HG03175 (cell line): Measurements from ENCODE around the gene CLEC18C.
"Not testable (repeated sequence)": the region's sequence is repeated elsewhere in the genome, so short reads cannot be mapped to it uniquely, and the experiment has no call there.

ENCODE experiments used
- ATAC-seq: cut with Tn5 transposase; IDR thresholded peaks from one replicate; pipeline ENCODE4 v1.9.1; 2021; ENCODE audit warnings: mild to moderate bottlenecking, moderate library complexity; ENCODE audit not compliant: unreplicated experiment

CLEC18C gene

GRCh38 chr16:70158261-70158939, 15.2 kb upstream of the CLEC18C start:
- ATAC-seq, result no peak

DNA sequence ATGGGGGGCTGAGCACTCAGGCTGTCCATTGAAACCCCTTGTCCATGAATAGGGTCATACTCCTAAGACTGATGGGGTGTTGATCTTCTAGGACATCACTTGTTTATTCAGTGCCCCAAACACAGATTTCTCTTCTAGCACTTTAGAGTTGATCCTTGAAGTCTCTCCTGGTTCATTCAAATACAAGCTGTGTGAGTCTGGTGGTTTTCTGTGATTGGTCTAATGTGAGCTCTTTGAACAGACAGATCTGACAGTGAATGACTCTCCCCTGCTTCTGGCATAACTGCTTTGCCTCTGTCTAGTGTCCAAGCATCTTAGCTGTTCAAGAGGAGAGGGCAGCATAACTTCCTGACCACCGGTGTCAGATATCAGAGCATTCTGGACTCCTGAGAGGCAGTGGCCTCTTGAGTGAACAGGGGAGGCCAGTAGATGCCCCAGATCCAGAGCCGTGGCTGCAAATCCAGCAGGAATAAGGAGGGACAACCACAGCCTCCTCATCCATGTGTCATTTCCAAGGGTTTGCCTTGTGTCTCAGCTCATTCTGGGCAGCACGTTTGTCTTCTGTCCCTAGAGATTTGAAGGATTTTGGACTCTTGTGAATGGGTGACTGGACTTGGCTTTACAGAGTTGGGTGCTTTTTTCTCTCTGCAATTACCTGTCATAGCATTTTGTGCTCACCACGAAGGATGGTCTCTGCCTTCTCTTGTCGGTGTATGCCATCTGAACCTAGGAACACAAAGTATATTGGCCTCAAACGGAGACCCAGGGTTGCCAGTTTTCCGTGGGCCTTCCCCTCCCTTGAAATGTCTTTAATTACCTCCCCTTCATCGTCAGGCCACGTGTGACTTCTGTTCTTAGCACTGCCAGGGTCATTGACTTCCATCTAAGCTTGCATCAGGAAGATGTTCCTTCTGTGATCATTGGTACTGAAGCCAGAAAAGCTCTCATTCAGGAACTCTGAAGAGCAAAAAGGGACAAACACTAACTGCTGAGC, 13.9 kb upstream of the CLEC18C start:
- no peak for ATAC-seq

DNA sequence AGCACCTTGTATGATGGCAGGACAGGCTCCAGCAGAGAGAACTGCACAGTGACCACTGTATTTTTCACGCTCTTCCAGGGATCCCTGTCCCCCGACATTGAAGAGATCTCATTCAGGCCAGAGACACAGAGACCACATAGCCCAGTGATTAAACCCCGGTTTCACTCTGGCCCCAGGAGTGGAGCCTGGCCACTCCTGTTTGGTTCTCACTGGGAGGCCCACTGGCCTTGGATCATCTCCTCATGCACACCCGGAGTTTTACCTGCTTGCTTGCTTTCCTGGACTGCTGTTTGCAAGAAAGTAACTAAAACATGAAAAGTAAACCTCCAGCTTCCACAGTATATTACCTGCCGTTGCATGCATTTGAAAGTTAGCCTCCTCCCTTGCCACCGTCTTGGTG, 13.2 kb upstream of the CLEC18C start:
- no peak for ATAC-seq

DNA sequence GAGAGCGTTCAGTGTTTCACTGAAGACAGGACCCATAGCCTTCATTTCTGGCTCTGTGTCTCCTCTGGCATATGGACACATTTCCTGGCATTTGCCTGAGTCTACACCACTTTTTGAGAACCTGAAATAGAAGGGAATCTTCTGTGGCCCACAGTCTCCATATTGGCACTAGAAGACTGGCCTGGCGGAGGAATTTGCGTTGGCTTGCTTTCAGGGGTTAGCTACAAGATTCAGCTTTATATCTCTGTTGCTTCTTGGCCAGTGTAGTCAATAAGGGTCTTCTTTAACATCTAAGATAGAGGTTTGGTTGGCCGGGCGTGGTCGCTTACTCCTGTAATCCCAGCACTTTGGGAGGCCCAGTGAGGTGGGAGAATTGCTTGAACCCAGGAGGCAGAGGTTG, 12.8 kb upstream of the CLEC18C start:
- ATAC-seq, result no peak

DNA sequence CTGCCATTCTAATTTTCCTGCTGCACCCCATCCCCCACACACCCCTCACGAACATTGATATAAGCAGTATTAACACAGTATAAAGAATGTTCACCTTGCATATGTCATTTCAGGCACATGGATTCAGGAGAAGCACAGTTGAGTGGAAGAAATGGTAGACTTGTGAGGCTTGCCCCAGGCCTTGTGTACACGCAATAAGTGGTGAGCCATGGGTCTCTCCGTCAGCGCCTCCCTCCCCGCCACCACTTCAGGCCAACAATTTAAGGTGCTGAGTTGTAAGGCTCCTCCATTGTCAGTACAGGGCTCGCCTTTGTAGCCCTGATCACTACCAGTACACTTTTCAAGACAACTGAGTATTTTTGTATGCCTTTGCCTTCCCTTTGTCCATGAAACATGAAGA, 12.2 kb upstream of the CLEC18C start:
- no peak for ATAC-seq

DNA sequence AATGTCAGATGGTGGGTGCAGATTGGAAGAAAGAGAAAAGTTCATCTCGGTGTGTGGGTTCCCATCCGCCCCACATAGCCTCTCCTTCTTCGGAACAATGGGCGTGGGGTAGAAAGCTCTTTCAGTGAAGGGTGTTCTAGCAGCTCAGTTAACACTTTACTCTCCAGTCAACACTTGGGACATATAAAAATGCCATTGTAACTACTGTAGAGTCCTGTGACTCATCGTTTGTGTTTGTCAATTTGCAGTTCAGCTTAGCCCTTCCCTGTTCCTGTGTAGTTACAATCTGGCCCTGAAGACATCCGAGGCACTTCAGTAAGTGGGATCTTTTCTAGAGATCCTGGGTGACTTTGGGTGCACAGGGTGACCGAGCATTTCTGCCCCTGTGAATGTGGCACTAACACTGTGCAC, 11.5 kb upstream of the CLEC18C start:
- ATAC-seq, result no peak

- no peak for ATAC-seq
Observed at GRCh38 chr16:70163596-70163995, 10.0 kb upstream of the CLEC18C start.

GRCh38 chr16:70166688-70167087, 6.9 kb upstream of the CLEC18C start:
- not testable (repeated sequence) for ATAC-seq

DNA sequence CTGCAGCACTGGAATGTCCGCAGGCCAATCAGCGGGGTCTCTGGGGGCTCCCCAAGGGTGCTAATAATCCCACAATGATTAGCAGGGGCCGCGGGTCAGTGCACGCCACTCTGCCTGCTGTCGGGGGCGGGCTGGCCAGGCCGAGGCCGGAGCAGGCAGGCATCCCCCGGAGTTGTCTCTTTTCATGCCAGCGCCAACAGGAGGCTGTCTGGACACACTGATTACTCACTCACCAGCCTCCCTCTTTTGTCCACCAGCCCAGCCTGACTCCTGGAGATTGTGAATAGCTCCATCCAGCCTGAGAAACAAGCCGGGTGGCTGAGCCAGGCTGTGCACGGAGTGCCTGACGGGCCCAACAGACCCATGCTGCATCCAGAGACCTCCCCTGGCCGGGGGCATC, 329 bp downstream of the CLEC18C start:
- ATAC-seq, result not testable (repeated sequence)

- ATAC-seq, result not testable (repeated sequence)
Observed at GRCh38 chr16:70174387-70174932, 873 bp downstream of the CLEC18C start.

GRCh38 chr16:70187858-70188607, 14.4 kb downstream of the CLEC18C start:
- not testable (repeated sequence) for ATAC-seq

DNA sequence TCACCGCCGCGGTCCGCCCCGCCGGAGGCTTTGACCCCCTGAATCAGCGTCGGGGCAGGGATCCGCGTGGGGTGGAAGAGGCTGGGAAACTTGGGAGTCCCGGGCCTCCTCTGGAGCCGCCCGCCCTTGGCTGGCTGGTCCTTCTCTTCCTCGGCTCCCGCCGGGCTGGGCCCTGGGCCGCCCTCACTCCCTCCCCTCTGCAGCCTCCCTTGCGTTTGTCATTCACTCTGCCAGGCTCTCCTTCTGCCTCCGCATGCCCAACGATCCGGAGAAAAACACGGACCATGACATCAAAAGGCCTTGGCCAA, 15.0 kb downstream of the CLEC18C start:
- not testable (repeated sequence) for ATAC-seq

DNA sequence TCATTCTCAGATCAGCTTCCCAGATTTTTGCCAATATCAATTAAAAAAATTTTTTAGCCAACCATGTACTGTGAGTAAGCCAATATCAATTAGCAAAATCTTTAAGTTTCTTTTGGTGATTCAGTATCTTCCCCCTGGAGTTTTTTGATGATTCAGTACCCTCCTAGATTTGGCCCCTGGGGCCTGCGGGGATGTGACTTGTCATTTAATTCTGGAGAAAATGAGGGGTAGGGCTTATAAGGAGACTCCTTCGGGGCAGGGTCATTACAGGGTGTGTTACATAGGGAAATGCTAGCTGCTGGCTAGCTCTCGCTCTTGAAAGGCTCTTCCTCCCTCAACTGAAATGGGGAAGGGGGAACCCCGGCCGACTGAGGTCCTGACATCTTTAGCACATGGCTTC, 17.0 kb downstream of the CLEC18C start:
- not testable (repeated sequence) for ATAC-seq

GRCh38 chr16:70196683-70197300, 23.2 kb downstream of the CLEC18C start:
- ATAC-seq, result not testable (repeated sequence)

- ATAC-seq, result not testable (repeated sequence)
Observed at GRCh38 chr16:70197611-70198010, 24.0 kb downstream of the CLEC18C start.

GRCh38 chr16:70198230-70198629, 24.6 kb downstream of the CLEC18C start:
- ATAC-seq, result not testable (repeated sequence)

- ATAC-seq, result not testable (repeated sequence)
Observed at GRCh38 chr16:70198666-70199065, 25.1 kb downstream of the CLEC18C start.

DNA sequence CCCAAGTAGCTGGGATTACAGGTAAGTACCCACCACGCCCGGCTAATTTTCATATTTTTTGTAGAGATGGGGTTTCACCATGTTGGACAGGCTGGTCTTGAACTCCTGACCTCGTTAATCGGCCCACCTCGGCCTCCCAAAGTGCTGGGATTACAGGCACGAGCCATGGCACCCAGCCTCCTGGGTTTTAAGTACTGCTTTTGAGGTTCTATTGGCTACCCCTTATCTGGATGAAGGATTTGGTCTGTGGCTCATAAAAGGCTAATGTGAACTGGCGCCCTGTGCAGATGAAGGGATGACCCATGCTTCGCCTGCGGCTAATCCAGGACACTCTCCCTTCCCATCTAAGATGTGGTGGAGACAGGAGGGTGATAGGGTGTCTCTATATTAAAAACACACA, 25.6 kb downstream of the CLEC18C start:
- ATAC-seq, result not testable (repeated sequence)

GRCh38 chr16:70200063-70200462, 26.5 kb downstream of the CLEC18C start:
- ATAC-seq, result not testable (repeated sequence)

DNA sequence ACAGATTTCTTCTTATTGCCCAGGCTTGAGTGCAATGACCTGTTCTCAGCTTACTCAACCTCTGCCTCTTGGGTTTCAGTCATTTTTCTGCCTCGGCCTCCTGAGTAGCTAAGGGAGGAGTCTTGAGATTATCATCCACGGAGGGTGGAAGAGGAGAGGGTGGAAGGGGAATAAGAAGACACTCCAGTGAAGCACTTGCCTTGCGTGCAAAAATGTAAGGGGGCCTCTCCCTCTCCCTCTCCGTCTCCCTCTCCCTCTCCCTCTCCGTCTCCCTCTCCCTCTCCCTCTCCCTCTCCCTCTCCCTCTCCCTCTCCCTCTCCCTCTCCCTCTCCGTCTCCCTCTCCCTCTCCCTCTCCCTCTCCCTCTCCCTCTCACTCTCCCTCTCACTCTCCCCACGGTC, 29.9 kb downstream of the CLEC18C start:
- not testable (repeated sequence) for ATAC-seq

GRCh38 chr16:70204010-70204409, 30.4 kb downstream of the CLEC18C start:
- not testable (repeated sequence) for ATAC-seq
